ENCODE results near the gene ZNF408. TPM values are rescaled to one million over a fixed set of nuclear protein-coding genes. Genes with fewer than 3 reads are reported as not detected.

Gene ZNF408
- 14.9 and 16.1 TPM in 2 replicates for total RNA-seq (ENCODE audit: low replicate concordance)
- long read RNA-seq, transcript ZNF408-201 (5 exons, 2,442 nt): major isoform, 11 of 11 reads
- long read RNA-seq, partial matches to known transcripts: 0 of 11 reads
- long read RNA-seq, other reads (novel, unspliced or antisense): 0 of 11 reads

- Mint-ChIP-seq H3K4me3 (peak within 1 kb of the TSS; percentile 100), H3K36me3 (peaks cover 5% of the 10 kb centered on the region), H3K9me3 (no peaks in the 10 kb centered on the region), H3K27ac (peak within 1 kb of the TSS; percentile 99), H3K27me3 (no peaks in the 10 kb centered on the region), H3K4me1 (ENCODE audit: unreplicated experiment) (peaks cover 26% of the 10 kb centered on the region)
- peak; percentile 96 for DNase-seq (ENCODE audit: extremely low spot score, unreplicated experiment)
- no peak for TF ChIP-seq CTCF (conservative IDR thresholded peaks at IDR 0.05)
Observed at GRCh38 chr11:46700241-46701077, at the start of gene ZNF408, which contains the start of gene ARHGAP1. ZNF408 (plus strand) TSS chr11:46701031; CDS start chr11:46701048, 17 bp downstream. ARHGAP1 (minus strand) TSS chr11:46700619; CDS start chr11:46696107, 4,512 bp downstream.

- H3K4me1 Mint-ChIP-seq (ENCODE audit: unreplicated experiment): peaks cover 5% of the 10 kb centered on the region
Observed at GRCh38 chr11:46655631-46656030, 45.2 kb upstream of the ZNF408 start.

GRCh38 chr11:46657186-46657585, 43.6 kb upstream of the ZNF408 start:
- H3K27ac Mint-ChIP-seq: peak overlapping the region; percentile 40
- no peak overlapping the region for H3K4me3 Mint-ChIP-seq
- DNase-seq (ENCODE audit: extremely low spot score, unreplicated experiment): no peak
- peaks cover 5% of the 10 kb centered on the region for H3K4me1 Mint-ChIP-seq (ENCODE audit: unreplicated experiment)
- peaks cover 17% of the 10 kb centered on the region for H3K36me3 Mint-ChIP-seq
- H3K27me3 Mint-ChIP-seq: no peaks in the 10 kb centered on the region
- TF ChIP-seq CTCF (conservative IDR thresholded peaks at IDR 0.05): no peak
- no peaks in the 10 kb centered on the region for H3K9me3 Mint-ChIP-seq

More at GRCh38 chr11:46655631-46656030, 45.2 kb upstream of the ZNF408 start:
- no peak overlapping the region for H3K4me3 Mint-ChIP-seq
- no peak for TF ChIP-seq CTCF (conservative IDR thresholded peaks at IDR 0.05)
- no peaks in the 10 kb centered on the region for H3K27me3 Mint-ChIP-seq
- no peak overlapping the region for H3K27ac Mint-ChIP-seq
- H3K36me3 Mint-ChIP-seq: peaks cover 21% of the 10 kb centered on the region
- no peaks in the 10 kb centered on the region for H3K9me3 Mint-ChIP-seq
- no peak for DNase-seq (ENCODE audit: extremely low spot score, unreplicated experiment)

- H3K36me3 Mint-ChIP-seq: peaks cover 22% of the 10 kb centered on the region
- H3K27ac Mint-ChIP-seq: no peak overlapping the region
- no peak for DNase-seq (ENCODE audit: extremely low spot score, unreplicated experiment)
- H3K9me3 Mint-ChIP-seq: no peaks in the 10 kb centered on the region
- H3K4me1 Mint-ChIP-seq (ENCODE audit: unreplicated experiment): peaks cover 5% of the 10 kb centered on the region
- no peaks in the 10 kb centered on the region for H3K27me3 Mint-ChIP-seq
- TF ChIP-seq CTCF (conservative IDR thresholded peaks at IDR 0.05): no peak
- H3K4me3 Mint-ChIP-seq: no peak overlapping the region
Observed at GRCh38 chr11:46658259-46658658, 42.6 kb upstream of the ZNF408 start.

GRCh38 chr11:46659908-46660307, 40.9 kb upstream of the ZNF408 start:
- no peak for TF ChIP-seq CTCF (conservative IDR thresholded peaks at IDR 0.05)
- Mint-ChIP-seq H3K27ac (peak overlapping the region; percentile 47), H3K9me3 (no peaks in the 10 kb centered on the region), H3K36me3 (peaks cover 22% of the 10 kb centered on the region), H3K27me3 (no peaks in the 10 kb centered on the region), H3K4me1 (ENCODE audit: unreplicated experiment) (peaks cover 5% of the 10 kb centered on the region), H3K4me3 (no peak overlapping the region)
- no peak for DNase-seq (ENCODE audit: extremely low spot score, unreplicated experiment)

Measured in type B pancreatic cell (in vitro differentiated cells).